ENCODE results near the gene ST6GALNAC4. TPM values are rescaled to one million over a fixed set of nuclear protein-coding genes. Genes with fewer than 3 reads are reported as not detected.
A peak's percentile ranks its signal among the peaks of the same experiment; 100 is the strongest.
"Not testable (repeated sequence)": the region's sequence is repeated elsewhere in the genome, so short reads cannot be mapped to it uniquely, and the experiment has no call there.

The ST6GALNAC4 gene
- total RNA-seq, 2 donors from 2014 or later = 35.8 to 49.9 TPM

GRCh38 chr9:127903557-127904475, 13.0 kb downstream of the ST6GALNAC4 start:
- ATAC-seq (peak; percentile 14 to 44), DNase-seq (peak; percentile 92)
- intact Hi-C loops (cut with DNase I) = no loop called here

DNA sequence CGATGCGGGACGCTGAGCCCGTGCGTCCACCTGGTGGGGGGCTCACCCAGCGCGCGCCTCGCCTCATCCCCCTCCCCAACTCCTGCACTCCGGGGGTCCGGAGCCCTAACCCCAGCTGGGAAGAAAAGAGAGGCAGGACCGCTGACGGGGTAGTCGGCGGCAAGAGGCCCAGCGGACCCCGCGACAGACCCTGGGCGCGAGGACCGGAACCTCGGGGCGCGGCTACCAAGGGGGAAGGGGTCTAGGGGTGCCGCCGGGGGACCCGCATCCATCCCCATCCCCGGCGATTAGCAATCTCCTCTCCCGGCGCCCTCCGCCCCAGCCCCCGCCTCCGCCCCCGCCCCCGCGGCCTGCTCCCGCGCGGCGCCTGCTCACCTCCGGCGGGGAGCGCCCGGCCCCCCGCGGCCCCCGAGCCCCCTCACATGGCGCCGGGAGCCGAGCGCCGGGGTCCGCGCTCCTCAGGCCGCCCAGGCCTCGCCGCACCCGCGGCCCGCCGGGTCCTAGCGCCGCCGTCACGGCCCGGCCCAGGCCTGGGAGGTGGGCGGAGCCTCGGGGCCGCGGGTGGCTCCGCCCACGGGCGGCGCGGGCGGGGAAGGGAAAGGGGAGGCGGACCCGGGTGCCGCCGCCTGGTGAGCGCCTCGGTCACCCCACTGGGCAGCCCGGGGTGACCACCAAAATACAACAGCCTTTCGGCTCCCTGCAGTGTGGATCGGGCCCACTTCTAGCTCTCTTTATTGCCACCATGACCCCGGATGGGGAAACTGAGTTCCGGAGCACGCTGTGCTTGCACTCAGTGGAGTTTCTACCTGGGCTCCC, 17.5 kb downstream of the ST6GALNAC4 start, which contains the start of gene ST6GALNAC6:
ST6GALNAC6 (minus strand) TSS at position 476 of the 816 bp plus-strand sequence. CDS start 1,622 bp downstream, outside the sequence.
- intact Hi-C loops (cut with DNase I) = no loop called here
- peak; percentile 80 for DNase-seq
- peak; percentile 79 to 83 for ATAC-seq

DNA sequence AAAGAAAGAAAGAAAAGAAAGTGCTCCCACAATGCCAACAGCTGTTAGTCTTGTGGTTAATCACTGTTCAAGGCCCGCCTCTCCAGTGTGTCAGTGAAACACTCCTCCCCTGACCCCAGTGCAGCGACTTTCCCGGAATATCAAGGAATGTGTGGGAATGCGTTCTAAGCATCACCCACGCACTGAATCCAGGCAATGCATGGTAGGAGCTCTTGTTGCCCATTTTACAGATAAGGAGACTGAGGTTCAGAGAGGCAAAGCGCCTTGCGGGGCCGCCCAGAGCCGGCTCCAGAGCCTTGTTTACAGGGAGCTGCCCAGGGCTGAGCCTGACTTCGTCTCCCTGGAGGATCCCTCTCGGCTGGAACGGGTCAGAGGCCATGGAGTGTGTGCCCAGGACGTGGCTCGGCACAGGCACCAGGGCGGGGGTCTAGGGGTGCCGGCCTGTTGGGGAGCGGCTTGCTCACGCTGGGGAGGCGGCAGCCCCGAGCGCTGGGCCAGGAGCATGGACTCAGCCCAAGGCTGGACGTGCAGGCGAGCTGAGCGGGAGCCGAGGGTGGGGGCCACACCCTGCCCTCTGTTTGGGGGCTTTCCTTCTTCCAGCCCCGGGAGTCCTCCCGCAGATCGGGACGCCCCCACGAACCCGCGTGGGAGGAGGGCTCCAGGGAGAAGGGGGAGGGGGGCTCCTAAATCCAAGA, 18.3 kb downstream of the ST6GALNAC4 start:
- peak; percentile 51 to 63 for ATAC-seq
- intact Hi-C loops (cut with DNase I) = no loop called here
- peak; percentile 77 for DNase-seq

DNA sequence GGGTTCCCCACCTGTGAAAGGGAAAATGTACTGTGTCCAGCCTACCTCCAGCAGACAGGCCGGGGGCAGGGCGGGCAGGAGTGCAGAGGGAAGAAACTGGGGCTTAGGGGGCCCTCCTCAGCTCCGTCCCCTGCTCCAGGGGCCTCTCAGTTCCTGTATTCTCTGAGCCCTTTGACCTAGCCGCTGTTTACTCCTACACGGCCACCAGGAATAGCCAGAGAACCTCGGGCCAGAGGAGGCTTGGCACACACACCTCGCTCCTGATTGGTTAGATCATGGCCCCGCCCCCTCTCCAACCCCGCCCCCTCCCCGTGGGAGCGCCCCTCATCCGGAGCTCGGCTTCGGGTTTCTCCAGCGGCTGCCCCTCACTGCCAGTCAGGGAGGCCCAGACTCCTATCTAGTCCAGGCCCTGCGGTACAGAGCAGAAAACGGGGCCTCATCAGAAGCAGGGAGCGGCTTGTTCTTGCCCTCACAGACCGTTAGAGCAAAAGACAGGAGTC, 19.6 kb downstream of the ST6GALNAC4 start:
- DNase-seq (peak; percentile 84), ATAC-seq (peak; percentile 80 to 85)
- intact Hi-C loops (cut with DNase I) = no loop called here

DNA sequence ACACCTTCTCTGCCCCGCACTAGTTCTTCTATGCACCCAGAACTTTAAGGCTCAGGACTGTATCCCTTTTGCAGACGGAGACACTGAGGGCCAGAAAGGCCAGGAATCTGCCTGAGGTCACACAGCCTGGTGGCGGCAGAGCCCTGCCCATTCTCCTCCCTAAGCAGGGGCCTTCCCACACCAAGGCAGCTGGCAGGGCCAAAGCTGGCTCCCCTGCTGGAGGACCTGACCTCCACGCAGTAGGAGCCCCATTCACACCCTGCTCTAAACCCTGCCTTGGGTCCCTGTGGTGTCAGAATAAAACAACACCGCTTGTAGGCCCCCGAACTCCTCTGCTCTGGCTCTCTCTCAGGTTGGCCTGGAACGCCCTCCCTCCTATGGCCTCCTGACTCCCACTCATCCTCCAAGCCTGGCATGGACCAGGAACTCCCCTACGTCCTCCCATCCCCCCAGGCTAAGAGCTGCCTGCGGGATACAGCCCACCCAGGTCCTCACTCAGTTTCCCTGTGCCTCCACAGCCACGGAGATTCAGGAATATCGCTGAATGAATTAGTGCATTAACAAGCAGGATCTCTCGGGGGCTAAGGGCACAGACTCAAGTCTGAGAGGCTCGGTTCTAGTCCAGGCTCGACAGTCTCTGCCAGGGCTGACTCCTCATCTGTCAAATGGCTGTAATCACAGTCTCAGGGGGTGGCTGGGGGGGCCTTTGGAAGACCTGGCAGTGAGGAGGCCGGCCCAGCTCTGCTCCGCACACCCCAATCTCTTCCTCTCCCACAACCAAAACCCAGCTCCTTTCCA, 20.2 kb downstream of the ST6GALNAC4 start:
- no peak for ATAC-seq
- DNase-seq = no peak
- intact Hi-C loops (cut with DNase I) = no loop called here

- DNase-seq (no peak), ATAC-seq (no peak)
- intact Hi-C loops (cut with DNase I) = no loop called here
Observed at GRCh38 chr9:127895811-127896210, 21.0 kb downstream of the ST6GALNAC4 start.

- DNase-seq (no peak), ATAC-seq (no peak)
- intact Hi-C loops (cut with DNase I) = no loop called here
Observed at GRCh38 chr9:127893392-127893791, 23.4 kb downstream of the ST6GALNAC4 start.

DNA sequence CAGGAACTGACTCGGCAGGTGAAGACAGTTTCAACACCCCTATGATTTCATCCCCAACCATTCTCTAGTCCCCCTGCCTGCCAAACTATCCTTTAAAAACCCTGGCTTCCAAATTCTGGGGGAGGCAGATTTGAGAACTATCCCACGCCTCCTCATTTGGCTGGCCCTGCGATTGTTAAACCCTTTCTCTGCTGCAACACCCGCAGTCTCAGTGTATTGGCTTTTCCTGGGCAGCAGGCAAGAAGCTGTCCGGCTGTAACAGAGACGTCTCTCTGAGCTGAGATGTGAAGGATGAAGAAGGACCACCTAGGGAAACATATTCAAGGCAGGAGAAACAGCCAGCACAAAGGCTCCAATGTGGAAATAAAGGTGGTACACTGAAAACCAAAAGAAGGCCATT, 24.0 kb downstream of the ST6GALNAC4 start:
- ATAC-seq = no peak
- intact Hi-C loops (cut with DNase I) = no loop called here

DNA sequence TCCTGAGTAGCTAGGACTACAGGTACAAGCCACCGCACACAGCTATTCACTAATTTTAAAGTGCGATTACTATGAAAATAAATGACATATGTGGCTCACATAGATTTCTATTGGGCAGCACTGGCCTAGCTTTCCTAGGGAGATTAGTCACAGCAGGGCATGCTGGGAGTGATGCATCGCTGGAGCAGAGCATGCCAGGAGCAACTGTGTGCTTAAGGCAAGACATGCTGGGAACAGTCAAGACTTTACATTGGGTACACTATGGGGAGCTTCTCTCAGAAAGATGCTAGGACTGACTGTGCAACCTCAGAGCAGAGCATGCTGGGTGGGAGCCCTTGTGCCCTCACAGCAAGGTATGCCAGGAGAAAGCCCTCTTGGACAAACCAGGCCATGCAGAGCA, 26.8 kb downstream of the ST6GALNAC4 start:
- ATAC-seq (no peak), DNase-seq (no peak)
- intact Hi-C loops (cut with DNase I) = no loop called here

More for the DNA sequence above, 24.0 kb downstream of the ST6GALNAC4 start:
- DNase-seq = no peak

DNA sequence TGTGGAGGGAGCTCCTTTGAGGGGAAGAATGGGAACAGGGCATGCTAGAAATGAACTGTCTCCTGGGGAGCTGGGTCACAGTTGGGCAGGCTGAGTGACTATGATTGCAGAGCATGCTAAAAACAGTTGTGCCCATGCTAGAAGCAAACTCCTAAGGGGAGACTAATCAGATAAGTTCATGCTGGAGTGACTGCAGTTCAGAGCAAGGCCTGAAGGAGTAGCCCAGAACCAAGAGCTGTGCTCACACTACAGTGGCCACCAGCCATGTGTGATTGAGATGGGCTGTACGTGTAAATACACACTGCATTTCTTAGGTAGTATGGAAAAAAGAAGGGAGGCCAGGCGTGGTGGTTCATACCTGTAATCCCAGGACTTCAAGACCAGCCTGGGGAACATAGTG, 29.0 kb downstream of the ST6GALNAC4 start:
- DNase-seq (no peak), ATAC-seq (no peak)
- intact Hi-C loops (cut with DNase I) = no loop called here

GRCh38 chr9:127886401-127886972, 30.4 kb downstream of the ST6GALNAC4 start:
- ATAC-seq = no peak
- no peak for DNase-seq
- intact Hi-C loops (cut with DNase I) = no loop called here

DNA sequence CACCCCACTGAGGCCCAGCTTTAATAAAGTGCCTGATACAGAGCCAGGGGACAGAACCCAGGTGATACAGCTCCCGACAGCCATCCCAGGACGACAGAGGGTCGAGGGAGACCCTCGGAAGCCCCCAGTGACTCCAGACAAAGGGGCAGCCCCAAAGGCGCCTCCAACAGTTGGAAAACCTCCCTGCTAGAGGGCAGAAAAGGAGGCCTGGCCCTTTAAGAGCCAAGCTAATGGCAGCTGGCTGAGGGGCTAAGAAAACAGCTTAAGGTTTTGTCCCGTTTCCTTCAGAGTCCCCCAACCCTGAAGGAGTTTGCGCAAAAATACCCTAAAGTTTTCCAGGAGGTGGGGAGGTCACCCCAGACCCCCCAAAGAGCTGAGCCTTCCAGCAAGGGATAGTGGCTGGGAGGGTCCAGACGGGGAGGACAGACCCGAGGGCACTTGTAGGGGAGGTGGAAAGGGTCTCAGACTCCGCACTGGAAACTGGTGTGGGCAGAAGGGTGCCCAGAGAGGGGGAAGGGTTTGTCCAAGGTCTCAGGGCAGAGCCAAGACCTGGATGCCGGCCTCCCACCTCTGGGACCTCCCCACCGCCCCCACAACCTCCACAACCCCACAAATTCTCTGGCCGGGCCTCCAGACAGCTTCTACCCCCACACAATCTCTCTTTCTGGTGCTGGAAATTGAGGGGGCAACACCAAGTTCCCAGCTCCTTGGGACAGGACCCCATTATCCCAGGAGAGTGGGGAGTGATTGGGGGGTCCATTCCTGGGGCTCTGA, 31.1 kb downstream of the ST6GALNAC4 start:
- intact Hi-C loops (cut with DNase I) = no loop called here
- no peak for DNase-seq
- no peak for ATAC-seq

GRCh38 chr9:127884976-127885490, 31.8 kb downstream of the ST6GALNAC4 start:
- DNase-seq (no peak), ATAC-seq (no peak)
- intact Hi-C loops (cut with DNase I) = no loop called here

DNA sequence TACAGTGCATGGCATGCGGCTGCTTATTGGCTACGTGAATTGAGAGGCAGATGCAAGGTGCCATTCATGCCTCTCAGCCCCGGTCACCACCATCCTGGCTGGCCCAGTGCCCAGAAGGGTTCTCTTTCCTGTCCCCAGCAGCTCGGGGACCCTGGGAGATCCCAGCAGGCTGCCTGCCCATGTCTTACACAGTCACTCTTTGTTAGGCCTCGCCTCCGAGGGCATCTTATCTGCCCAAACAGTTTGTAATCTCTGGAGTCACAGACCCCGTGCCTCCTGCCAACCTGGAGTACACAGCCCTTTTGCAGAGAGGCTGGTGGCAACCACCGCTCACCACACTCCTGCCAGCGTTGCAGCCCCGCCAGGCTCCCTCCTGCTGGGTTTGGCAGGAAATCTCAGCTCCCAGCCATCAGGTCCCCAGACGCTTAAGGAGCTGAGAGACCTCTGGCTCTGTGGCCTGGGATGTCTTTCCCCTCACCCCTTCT, 32.4 kb downstream of the ST6GALNAC4 start:
- DNase-seq = peak; percentile 65
- ATAC-seq = peak; percentile 67 to 72
- intact Hi-C loops (cut with DNase I) = no loop called here

- ATAC-seq (no peak), DNase-seq (no peak)
- intact Hi-C loops (cut with DNase I) = no loop called here
Observed at GRCh38 chr9:127883959-127884358, 32.9 kb downstream of the ST6GALNAC4 start.

DNA sequence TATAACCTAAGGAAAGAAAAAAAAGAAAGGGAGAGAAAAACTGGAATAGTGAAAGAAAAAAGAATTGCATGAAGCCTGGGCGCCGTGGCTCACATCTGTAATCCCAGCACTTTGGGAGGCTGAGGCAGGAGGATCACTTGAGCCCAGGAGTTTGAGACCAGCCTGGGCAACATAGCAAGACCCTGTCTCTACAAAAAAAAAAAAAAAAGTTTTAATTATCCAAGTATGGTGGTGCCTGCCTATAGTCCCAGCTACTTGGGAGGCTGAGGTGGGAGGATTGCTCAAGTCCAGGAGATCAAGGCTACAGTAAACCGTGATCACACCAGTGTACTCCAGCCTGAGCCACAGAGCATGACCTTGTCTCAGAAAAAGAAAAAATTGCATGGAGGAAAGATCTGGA, 35.1 kb downstream of the ST6GALNAC4 start:
- intact Hi-C loops (cut with DNase I); DNase-seq; ATAC-seq: not testable (repeated sequence)

- DNase-seq (no peak), ATAC-seq (no peak)
- intact Hi-C loops (cut with DNase I) = no loop called here
Observed at GRCh38 chr9:127880143-127880542, 36.7 kb downstream of the ST6GALNAC4 start.
